Keratinocyte (primary cell): ENCODE results near the gene ADISSP. TPM values are rescaled to one million over a fixed set of nuclear protein-coding genes. Genes with fewer than 3 reads are reported as not detected.

Experiments used
- DNase-seq: peaks from one replicate; pipeline ENCODE4 v3.0.0-alpha.2; 2011; ENCODE audit warnings: low read depth, missing footprints, low spot score
- FAIRE-seq: peaks from 2 replicates; lab custom pipeline; 2011; peaks lifted over from hg19 to GRCh38; lab: Jason Lieb, UNC
- H2AFZ ChIP-seq: 2 replicates; pipeline ENCODE4 v1.6.0; 2012; ENCODE audit warnings: low read length, control low read depth, inconsistent platforms; ENCODE audit not compliant: control insufficient read depth
- H3K27ac ChIP-seq: 2 replicates; pipeline ENCODE4 v1.5.1; 2011; ENCODE audit warnings: low read length; ENCODE audit not compliant: control insufficient read depth, insufficient read depth
- H3K27me3 ChIP-seq: 3 replicates; pipeline ENCODE4 v1.6.0; 2011; ENCODE audit warnings: low read length; ENCODE audit not compliant: control insufficient read depth, insufficient read depth; ENCODE audit errors: extremely low read depth
- H3K36me3 ChIP-seq, 2 experiments: 2 replicates in 1 of 2; 3 replicates in 1 of 2; pipeline ENCODE4 v1.5.1; 2011; ENCODE audit warnings: low read length in 2 of 2, mild to moderate bottlenecking in 1 of 2; ENCODE audit not compliant: control insufficient read depth in 2 of 2, insufficient read depth in 2 of 2; ENCODE audit errors: extremely low read depth in 1 of 2
- H3K4me1 ChIP-seq: 3 replicates; pipeline ENCODE4 v1.5.1; 2011; ENCODE audit warnings: low read length; ENCODE audit not compliant: control insufficient read depth, insufficient read depth; ENCODE audit errors: extremely low read depth
- H3K4me2 ChIP-seq: 3 replicates; pipeline ENCODE4 v1.6.0; 2011; ENCODE audit warnings: low read depth, low read length; ENCODE audit not compliant: control insufficient read depth, insufficient read depth; ENCODE audit errors: extremely low read depth
- H3K4me3 ChIP-seq, 3 experiments: fragments of 200-600 bp in 1 of 3; sonication (generic) in 1 of 3; 2 replicates in 2 of 3; 3 replicates in 1 of 3; pipeline ENCODE4 v1.5.1; 2011 to 2016; ENCODE audit warnings: low read length in 3 of 3, mild to moderate bottlenecking in 3 of 3, control low read depth in 2 of 3, inconsistent platforms in 1 of 3, low read depth in 1 of 3, mixed read lengths in 1 of 3, mixed run types in 1 of 3, moderate library complexity in 1 of 3; ENCODE audit not compliant: control insufficient read depth in 2 of 3, insufficient read depth in 2 of 3; ENCODE audit errors: extremely low read depth in 1 of 3
- H3K79me2 ChIP-seq: 2 replicates; pipeline ENCODE4 v1.6.0; 2012; ENCODE audit warnings: low read length; ENCODE audit not compliant: control insufficient read depth, insufficient read depth
- H3K9ac ChIP-seq: 3 replicates; pipeline ENCODE4 v1.6.0; 2011; ENCODE audit warnings: low read length; ENCODE audit not compliant: control insufficient read depth, insufficient read depth; ENCODE audit errors: extremely low read depth
- H3K9me1 ChIP-seq: 3 replicates; pipeline ENCODE4 v1.6.0; 2011; ENCODE audit warnings: low read length; ENCODE audit not compliant: control insufficient read depth, insufficient read depth; ENCODE audit errors: extremely low read depth
- H3K9me3 ChIP-seq: 2 replicates; pipeline ENCODE4 v1.5.1; 2012; ENCODE audit warnings: low read depth, low read length; ENCODE audit not compliant: control insufficient read depth
- H4K20me1 ChIP-seq: 3 replicates; pipeline ENCODE4 v1.6.0; 2011; ENCODE audit warnings: low read length; ENCODE audit not compliant: control insufficient read depth, insufficient read depth; ENCODE audit errors: extremely low read depth
- EZH2 ChIP-seq: IDR thresholded peaks from one replicate; pipeline ENCODE4 v1.6.1; 2012; ENCODE audit warnings: inconsistent platforms, mild to moderate bottlenecking, low read length, moderate library complexity
- dilution Hi-C: fragments of 300-500 bp; cut with MboI; formaldehyde crosslinking; loops from one replicate; pipeline ENCODE4 v1.7.0; 2020; ENCODE audit warnings: low sequenced_read_pairs; ENCODE audit not compliant: extremely low pct_ligation_motif_present
- polyA plus RNA-seq, 5 experiments: library from polyadenylated mRNA; depleted of rRNA in 3 of 5; stranded (reverse) in 3 of 5; stranded (forward) in 1 of 5; unstranded in 1 of 5; fragments of >200 nt; gene quantifications; 1 replicate in 1 of 5; 2 replicates in 3 of 5; 3 replicates in 1 of 5; pipeline versions ENCODE4 v1.2.1 to v1.2.3, GENCODE V29; 2011 to 2012; ENCODE audit warnings: missing spikeins in 2 of 5, low read depth in 1 of 5, low replicate concordance in 1 of 5
- TF ChIP-seq, protein P1 (sequence below), 3 experiments: IDR thresholded peaks in 1 of 3; conservative IDR thresholded peaks in 1 of 3; optimal IDR thresholded peaks in 1 of 3; 2 replicates in 2 of 3; 3 replicates in 1 of 3; pipeline versions ENCODE3 to v1.5.1; 2011; ENCODE audit warnings: low read length in 3 of 3, mild to moderate bottlenecking in 3 of 3, moderate library complexity in 2 of 3, control low read depth in 1 of 3, inconsistent platforms in 1 of 3; ENCODE audit not compliant: insufficient read depth in 2 of 3; ENCODE audit errors: extremely low read depth in 1 of 3

The ADISSP gene
- polyA plus RNA-seq, 1 donor (not counting 4 experiments of a cell fraction or from before 2014, with no cell fraction given): 28.2 TPM

DNA sequence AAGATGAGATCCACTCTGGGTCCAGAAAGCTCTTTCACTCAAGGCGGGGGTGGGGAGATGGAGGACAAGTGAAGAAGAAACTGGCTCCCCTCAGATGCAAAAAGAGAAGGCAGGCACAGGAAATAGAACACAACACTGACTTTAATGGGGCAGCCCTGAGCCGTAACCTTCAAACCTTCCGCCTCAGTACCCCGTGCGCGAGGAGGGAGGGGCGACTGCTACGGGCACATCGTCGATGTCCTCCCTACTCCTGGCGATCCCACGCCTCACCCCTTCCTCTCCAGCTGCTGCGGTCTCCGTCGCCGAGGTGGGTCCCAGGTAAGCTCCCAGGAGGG, 9.8 kb upstream of the ADISSP start:
- Histone ChIP-seq H3K4me2 (peak overlapping the region; percentile 86), H3K9me3 (no peaks in the 10 kb centered on the region), H3K27me3 (peaks cover 10% of the 10 kb centered on the region), H2AFZ (peak overlapping the region; percentile 89), H3K27ac (no peak overlapping the region), H3K4me3 (peak overlapping the region; percentile 37 to 65 (median 48)), H3K9me1 (no peaks in the 10 kb centered on the region), H3K4me1 (peaks cover 11% of the 10 kb centered on the region), H3K36me3 (no peaks in the 10 kb centered on the region), H4K20me1 (peaks cover 2% of the 10 kb centered on the region), H3K9ac (peak overlapping the region; percentile 38), H3K79me2 (no peaks in the 10 kb centered on the region)
- FAIRE-seq (no peak), DNase-seq (no peak)
- no peak for TF ChIP-seq EZH2
- TF ChIP-seq, protein P1, sequence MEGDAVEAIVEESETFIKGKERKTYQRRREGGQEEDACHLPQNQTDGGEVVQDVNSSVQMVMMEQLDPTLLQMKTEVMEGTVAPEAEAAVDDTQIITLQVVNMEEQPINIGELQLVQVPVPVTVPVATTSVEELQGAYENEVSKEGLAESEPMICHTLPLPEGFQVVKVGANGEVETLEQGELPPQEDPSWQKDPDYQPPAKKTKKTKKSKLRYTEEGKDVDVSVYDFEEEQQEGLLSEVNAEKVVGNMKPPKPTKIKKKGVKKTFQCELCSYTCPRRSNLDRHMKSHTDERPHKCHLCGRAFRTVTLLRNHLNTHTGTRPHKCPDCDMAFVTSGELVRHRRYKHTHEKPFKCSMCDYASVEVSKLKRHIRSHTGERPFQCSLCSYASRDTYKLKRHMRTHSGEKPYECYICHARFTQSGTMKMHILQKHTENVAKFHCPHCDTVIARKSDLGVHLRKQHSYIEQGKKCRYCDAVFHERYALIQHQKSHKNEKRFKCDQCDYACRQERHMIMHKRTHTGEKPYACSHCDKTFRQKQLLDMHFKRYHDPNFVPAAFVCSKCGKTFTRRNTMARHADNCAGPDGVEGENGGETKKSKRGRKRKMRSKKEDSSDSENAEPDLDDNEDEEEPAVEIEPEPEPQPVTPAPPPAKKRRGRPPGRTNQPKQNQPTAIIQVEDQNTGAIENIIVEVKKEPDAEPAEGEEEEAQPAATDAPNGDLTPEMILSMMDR (optimal IDR thresholded peaks at IDR 0.05 in 1 of 3, IDR thresholded peaks at IDR 0.05 in 1 of 3, conservative IDR thresholded peaks at IDR 0.05 in 1 of 3; ENCODE audit: extremely low read depth in 1 of 3, insufficient read depth in 2 of 3, low read length in 3 of 3): no peak
- dilution Hi-C loops: no loop called here

DNA sequence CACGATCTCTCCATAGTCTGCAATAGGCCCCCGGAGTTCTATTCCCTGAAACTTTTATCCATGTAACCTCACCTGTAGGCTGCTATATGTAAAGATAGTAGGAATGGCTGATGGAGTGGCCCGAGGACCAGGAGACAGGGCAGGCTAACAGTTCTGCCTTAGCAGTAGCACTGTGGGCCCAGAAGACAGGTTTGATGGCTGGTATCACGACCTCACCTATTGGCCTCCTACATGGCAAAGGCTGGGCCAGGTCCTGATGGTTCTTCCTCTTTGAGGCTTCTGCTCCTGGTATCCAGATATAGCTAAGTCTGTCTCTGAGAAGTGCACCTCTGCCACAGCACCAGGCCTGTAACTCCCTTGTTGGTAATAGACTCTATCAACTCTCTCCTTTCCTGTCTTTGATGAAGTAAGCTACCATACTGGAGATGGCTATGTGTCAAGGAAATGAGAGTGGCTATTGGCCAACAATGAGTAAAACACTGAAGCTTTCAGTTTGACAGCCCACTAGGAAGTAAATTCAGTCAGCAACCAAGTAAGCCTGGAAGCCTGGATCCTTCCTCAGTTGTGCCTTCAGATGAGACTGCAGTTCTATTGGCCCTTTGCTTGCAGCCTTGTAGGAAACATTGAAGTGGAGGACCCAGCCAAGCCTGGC, 8.0 kb upstream of the ADISSP start:
- no peaks in the 10 kb centered on the region for H3K9me3 ChIP-seq
- DNase-seq (no peak), FAIRE-seq (no peak)
- no peaks in the 10 kb centered on the region for H3K36me3 ChIP-seq
- no peak overlapping the region for H3K4me2 ChIP-seq
- TF ChIP-seq EZH2: no peak
- TF ChIP-seq, protein P1 (optimal IDR thresholded peaks at IDR 0.05 in 1 of 3, IDR thresholded peaks at IDR 0.05 in 1 of 3, conservative IDR thresholded peaks at IDR 0.05 in 1 of 3; ENCODE audit: extremely low read depth in 1 of 3, insufficient read depth in 2 of 3, low read length in 3 of 3): no peak
- H3K4me1 ChIP-seq: peaks cover 4% of the 10 kb centered on the region
- H3K27ac ChIP-seq: no peak overlapping the region
- no peak overlapping the region for H3K9ac ChIP-seq
- H3K9me1 ChIP-seq: no peaks in the 10 kb centered on the region
- peaks cover 10% of the 10 kb centered on the region for H3K27me3 ChIP-seq
- no peaks in the 10 kb centered on the region for H4K20me1 ChIP-seq
- no peaks in the 10 kb centered on the region for H3K79me2 ChIP-seq
- dilution Hi-C loops: no loop called here
- H2AFZ ChIP-seq: no peak overlapping the region
- no peak overlapping the region for H3K4me3 ChIP-seq
